Measurements from ENCODE around the gene ATAD3C. TPM values are rescaled to one million over a fixed set of nuclear protein-coding genes. Genes with fewer than 3 reads are reported as not detected.

The ATAD3C gene
- total and polyA plus RNA-seq, 2 of the 4 experiments (the other 2 are of a cell fraction) = not detected

GRCh38 chr1:1441002-1441888 is 8.2 kb upstream of the ATAD3C start (continued):
- no peak for TF ChIP-seq MAZ (IDR thresholded peaks at IDR 0.05; ENCODE audit: borderline replicate concordance, low read depth, low read length)
- no peak for TF ChIP-seq CHD1 (IDR thresholded peaks at IDR 0.05; ENCODE audit: low read depth, low read length)
- peak; percentile 71 for TF ChIP-seq SMC3 (IDR thresholded peaks at IDR 0.05; ENCODE audit: low read depth, low read length)

- no peaks in the 10 kb centered on the region for H3K79me1 ChIP-seq (ENCODE audit: low read depth in 1 of 2, low read length in 2 of 2)
- no peak overlapping the region for H2BK20ac ChIP-seq (ENCODE audit: low read depth, low read length)
- H3K18ac ChIP-seq (ENCODE audit: low read depth, low read length) = no peak overlapping the region
- dilution Hi-C loops (cut with HindIII; ENCODE audit: low sequenced_read_pairs, unreplicated experiment) (no loop called here), in situ Hi-C loops (cut with MboI; ENCODE audit: low sequenced_read_pairs) (no loop called here), intact Hi-C loops (cut with micrococcal nuclease) (loop anchor here (5.0 kb wide), 1 partner anchor 35 kb away; the partner anchor contains the start of gene MRPL20)
- H3K9ac ChIP-seq (ENCODE audit: low read depth, low read length) = no peak overlapping the region
- ATAC-seq (ENCODE audit: low read depth) = no peak
- no peaks in the 10 kb centered on the region for H3K9me3 ChIP-seq (ENCODE audit: control insufficient read depth, insufficient read depth, low read length)
- no peaks in the 10 kb centered on the region for H4K20me1 ChIP-seq (ENCODE audit: insufficient read depth, low read length)
- no peaks in the 10 kb centered on the region for H3K36me3 ChIP-seq (ENCODE audit: control insufficient read depth, insufficient read depth, low read length)
- no peak overlapping the region for H2AK5ac ChIP-seq (ENCODE audit: low read depth, low read length)
- WGBS, 2 experiments (ENCODE audit: extremely low coverage in 2 of 2, insufficient read length in 1 of 2) = 78% methylated on average over 11 of the region's 32 CpGs; no CpG with 5 or more reads in 1 of the 2 experiments
- ChIA-PET POLR2A (ENCODE audit: unreplicated experiment) (no interaction called here), CTCF (interaction anchor here (1.1 kb wide), 1 partner anchor 34 kb away, joined by 3 read pairs; no protein-coding TSS in a partner anchor)
- H3K23ac ChIP-seq (ENCODE audit: low read depth, low read length) = no peak overlapping the region
- no peak overlapping the region for H2BK5ac ChIP-seq (ENCODE audit: low read depth, low read length, poor library complexity, severe bottlenecking)
- no peak overlapping the region for H4K8ac ChIP-seq (ENCODE audit: low read depth in 2 of 2, low read length in 2 of 2)
- H2BK120ac ChIP-seq (ENCODE audit: low read depth, low read length) = no peak overlapping the region
- H3K9me1 ChIP-seq (ENCODE audit: insufficient read depth, low read length) = no peaks in the 10 kb centered on the region
- no peak overlapping the region for H2BK15ac ChIP-seq (ENCODE audit: low read depth, low read length)
- no TSS peak for BruUV-seq (replicated peaks)
- no peak overlapping the region for H3K4me2 ChIP-seq (ENCODE audit: low read depth, low read length)
- no peak overlapping the region for H3K27ac ChIP-seq (ENCODE audit: insufficient read depth, low read length)
- no peak overlapping the region for H3K56ac ChIP-seq (ENCODE audit: extremely low read depth, insufficient read depth, low read length)
- H4K91ac ChIP-seq (ENCODE audit: insufficient read depth, low read depth, low read length) = no peak overlapping the region
- DNase-seq = no peak
- H3K4ac ChIP-seq (ENCODE audit: low read depth, low read length) = no peak overlapping the region
- no peak overlapping the region for H2AK9ac ChIP-seq (replicated peaks; ENCODE audit: low read depth, low read length, poor library complexity)
- H2AFZ ChIP-seq (replicated peaks; ENCODE audit: low read length, poor library complexity) = peak overlapping the region; percentile 43
- no peak overlapping the region for H4K5ac ChIP-seq (ENCODE audit: low read depth, low read length)
- TF ChIP-seq CHD1 (IDR thresholded peaks at IDR 0.05; ENCODE audit: low read depth, low read length) = no peak
- no peak for TF ChIP-seq SMC3 (IDR thresholded peaks at IDR 0.05; ENCODE audit: low read depth, low read length)
- no peak for TF ChIP-seq CTCF (conservative IDR thresholded peaks at IDR 0.05; ENCODE audit: low read depth, low read length)
- no peak for TF ChIP-seq RAD21 (IDR thresholded peaks at IDR 0.05; ENCODE audit: low read length)
- TF ChIP-seq MAFK (IDR thresholded peaks at IDR 0.05; ENCODE audit: low read depth, low read length) = no peak
- no peak for TF ChIP-seq CEBPB (IDR thresholded peaks at IDR 0.05; ENCODE audit: low read depth, low read length)
- TF ChIP-seq BHLHE40 (IDR thresholded peaks at IDR 0.05; ENCODE audit: low read depth, low read length) = no peak
- no peak for TF ChIP-seq USF2 (IDR thresholded peaks at IDR 0.05; ENCODE audit: low read depth, low read length)
- no peak for TF ChIP-seq RCOR1 (IDR thresholded peaks at IDR 0.05; ENCODE audit: insufficient replicate concordance, low read length)
- no peaks in the 10 kb centered on the region for H3K4me1 ChIP-seq (ENCODE audit: control insufficient read depth, insufficient read depth, low read length)
- H3K14ac ChIP-seq (replicated peaks; ENCODE audit: low read depth, low read length) = no peak overlapping the region
- no peak overlapping the region for H3K4me3 ChIP-seq (ENCODE audit: insufficient read depth, low read depth, low read length)
- peaks cover 2% of the 10 kb centered on the region; the same call in 1 of the 2 replicates for H3K27me3 ChIP-seq (ENCODE audit: control insufficient read depth, insufficient read depth, low read length)
Measured at GRCh38 chr1:1442069-1442770, 7.3 kb upstream of the ATAD3C start.
